ENCODE results near the gene FSTL1. TPM values are rescaled to one million over a fixed set of nuclear protein-coding genes. Genes with fewer than 3 reads are reported as not detected.

Gene FSTL1
- total RNA-seq, 2 experiments from 2014 or later: 0.03 TPM; not detected in 1

DNA sequence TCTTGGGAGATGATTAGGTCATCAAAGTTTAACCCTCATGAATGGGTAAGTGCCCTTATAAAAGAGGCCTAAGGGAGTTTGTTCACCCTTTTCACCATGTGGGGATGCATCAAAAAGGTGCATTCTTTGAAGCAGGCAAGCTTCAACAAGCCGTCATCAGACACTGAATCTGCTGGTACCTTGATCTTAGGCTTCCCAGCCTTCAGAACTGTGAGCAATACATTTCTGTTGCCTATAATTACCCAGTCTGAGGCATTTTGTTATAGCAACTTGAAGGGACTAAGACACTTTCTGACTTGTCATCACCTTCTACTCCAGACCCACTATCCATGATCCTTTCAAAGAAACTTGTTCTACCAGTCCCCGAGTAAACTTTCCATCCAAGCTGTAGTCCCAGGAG is 57.0 kb downstream of the FSTL1 start:
- Histone ChIP-seq H3K4me1 (ENCODE audit: insufficient read depth, low read length) (no peaks in the 10 kb centered on the region), H3K27ac (ENCODE audit: low read depth in 1 of 2, low read length in 2 of 2) (no peak overlapping the region), H3K9me3 (ENCODE audit: control insufficient read depth in 1 of 2, insufficient read depth in 1 of 2, low read length in 2 of 2) (no peaks in the 10 kb centered on the region), H3K27me3 (ENCODE audit: control insufficient read depth in 1 of 2, insufficient read depth in 2 of 2, low read length in 2 of 2) (no peaks in the 10 kb centered on the region), H3K36me3 (ENCODE audit: insufficient read depth, low read length) (no peaks in the 10 kb centered on the region), H3K4me3 (ENCODE audit: low read length) (no peak overlapping the region)
- no peaks in the 10 kb centered on the region for H3K4me1 Mint-ChIP-seq (ENCODE audit: low read depth)
- ChIA-PET CTCF (no interaction called here), POLR2A (no interaction called here)
- intact Hi-C loops (cut with DNase I, micrococcal nuclease): no loop called here
- DNase-seq (no peak), ATAC-seq (ENCODE audit: poor library complexity) (no peak)
- H3K9me3 Mint-ChIP-seq: no peaks in the 10 kb centered on the region
- TF ChIP-seq, protein P1, sequence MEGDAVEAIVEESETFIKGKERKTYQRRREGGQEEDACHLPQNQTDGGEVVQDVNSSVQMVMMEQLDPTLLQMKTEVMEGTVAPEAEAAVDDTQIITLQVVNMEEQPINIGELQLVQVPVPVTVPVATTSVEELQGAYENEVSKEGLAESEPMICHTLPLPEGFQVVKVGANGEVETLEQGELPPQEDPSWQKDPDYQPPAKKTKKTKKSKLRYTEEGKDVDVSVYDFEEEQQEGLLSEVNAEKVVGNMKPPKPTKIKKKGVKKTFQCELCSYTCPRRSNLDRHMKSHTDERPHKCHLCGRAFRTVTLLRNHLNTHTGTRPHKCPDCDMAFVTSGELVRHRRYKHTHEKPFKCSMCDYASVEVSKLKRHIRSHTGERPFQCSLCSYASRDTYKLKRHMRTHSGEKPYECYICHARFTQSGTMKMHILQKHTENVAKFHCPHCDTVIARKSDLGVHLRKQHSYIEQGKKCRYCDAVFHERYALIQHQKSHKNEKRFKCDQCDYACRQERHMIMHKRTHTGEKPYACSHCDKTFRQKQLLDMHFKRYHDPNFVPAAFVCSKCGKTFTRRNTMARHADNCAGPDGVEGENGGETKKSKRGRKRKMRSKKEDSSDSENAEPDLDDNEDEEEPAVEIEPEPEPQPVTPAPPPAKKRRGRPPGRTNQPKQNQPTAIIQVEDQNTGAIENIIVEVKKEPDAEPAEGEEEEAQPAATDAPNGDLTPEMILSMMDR (IDR thresholded peaks at IDR 0.05): no peak
- no peak overlapping the region for H3K4me3 Mint-ChIP-seq
- H3K27me3 Mint-ChIP-seq: no peaks in the 10 kb centered on the region
- H3K27ac Mint-ChIP-seq: no peak overlapping the region
- H3K36me3 Mint-ChIP-seq (ENCODE audit: low read depth): no peaks in the 10 kb centered on the region

- ChIA-PET POLR2A (no interaction called here), CTCF (no interaction called here)
- Histone ChIP-seq H3K4me1 (ENCODE audit: insufficient read depth, low read length) (no peaks in the 10 kb centered on the region), H3K27me3 (ENCODE audit: control insufficient read depth in 1 of 2, insufficient read depth in 2 of 2, low read length in 2 of 2) (no peaks in the 10 kb centered on the region), H3K9me3 (ENCODE audit: control insufficient read depth in 1 of 2, insufficient read depth in 1 of 2, low read length in 2 of 2) (no peaks in the 10 kb centered on the region), H3K36me3 (ENCODE audit: insufficient read depth, low read length) (no peaks in the 10 kb centered on the region), H3K27ac (ENCODE audit: low read depth in 1 of 2, low read length in 2 of 2) (no peak overlapping the region), H3K4me3 (ENCODE audit: low read length) (no peak overlapping the region)
- ATAC-seq (ENCODE audit: poor library complexity): no peak
- H3K27me3 Mint-ChIP-seq: no peaks in the 10 kb centered on the region
- intact Hi-C loops (cut with DNase I, micrococcal nuclease): no loop called here
- no peak overlapping the region for H3K4me3 Mint-ChIP-seq
- DNase-seq: no peak
- H3K27ac Mint-ChIP-seq: no peak overlapping the region
- H3K9me3 Mint-ChIP-seq: no peaks in the 10 kb centered on the region
- TF ChIP-seq, protein P1 (IDR thresholded peaks at IDR 0.05): no peak
- H3K4me1 Mint-ChIP-seq (ENCODE audit: low read depth): no peaks in the 10 kb centered on the region
- H3K36me3 Mint-ChIP-seq (ENCODE audit: low read depth): no peaks in the 10 kb centered on the region
Measured at GRCh38 chr3:120393243-120393642, 57.5 kb downstream of the FSTL1 start.

DNA sequence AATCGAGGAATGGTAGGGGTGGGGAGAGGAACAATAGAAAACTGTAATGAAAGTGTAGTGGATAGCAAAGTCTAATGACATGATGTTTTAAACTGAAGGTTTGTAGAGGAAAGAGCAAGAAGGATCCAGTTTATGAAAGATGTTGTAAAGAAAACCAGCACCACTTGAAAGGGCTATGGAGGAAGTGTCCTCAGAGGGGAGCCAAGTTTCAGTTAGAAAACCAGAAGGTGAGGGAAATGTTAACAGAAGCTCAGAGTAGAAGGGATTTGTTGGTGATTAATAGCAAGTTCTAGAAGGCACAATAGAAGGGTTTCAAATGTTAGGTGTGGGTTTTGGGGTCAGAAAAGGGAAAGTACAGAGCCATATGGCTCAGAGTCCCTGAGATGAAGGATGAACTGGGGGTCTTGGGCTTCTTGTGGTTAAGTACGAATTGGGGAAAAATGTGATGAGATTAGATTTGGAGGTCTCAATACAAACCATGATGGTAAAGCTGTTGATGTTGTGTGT is 67.8 kb downstream of the FSTL1 start:
- ChIA-PET POLR2A (interaction anchor here (0.6 to 1.1 kb wide), 2 partner anchors 34 to 248 kb away, joined by 3 read pairs; partner anchors contain the start of gene LRRC58), CTCF (no interaction called here)
- Mint-ChIP-seq H3K27me3 (peaks cover 5% of the 10 kb centered on the region), H3K9me3 (peaks cover 2% of the 10 kb centered on the region), H3K4me1 (ENCODE audit: low read depth) (no peaks in the 10 kb centered on the region), H3K4me3 (no peak overlapping the region), H3K36me3 (ENCODE audit: low read depth) (no peaks in the 10 kb centered on the region), H3K27ac (no peak overlapping the region)
- Histone ChIP-seq H3K27me3 (ENCODE audit: control insufficient read depth in 1 of 2, insufficient read depth in 2 of 2, low read length in 2 of 2) (peaks cover 5 to 7% of the 10 kb centered on the region in 2 experiments), H3K9me3 (ENCODE audit: control insufficient read depth in 1 of 2, insufficient read depth in 1 of 2, low read length in 2 of 2) (no peaks in the 10 kb centered on the region), H3K27ac (ENCODE audit: low read depth in 1 of 2, low read length in 2 of 2) (no peak overlapping the region), H3K4me1 (ENCODE audit: insufficient read depth, low read length) (no peaks in the 10 kb centered on the region), H3K4me3 (ENCODE audit: low read length) (no peak overlapping the region), H3K36me3 (ENCODE audit: insufficient read depth, low read length) (no peaks in the 10 kb centered on the region)
- DNase-seq (no peak), ATAC-seq (ENCODE audit: poor library complexity) (no peak)
- TF ChIP-seq, protein P1 (IDR thresholded peaks at IDR 0.05): no peak
- intact Hi-C loops (cut with DNase I, micrococcal nuclease): no loop called here
